ENCODE results near the gene CRACR2A. TPM values are rescaled to one million over a fixed set of nuclear protein-coding genes. Genes with fewer than 3 reads are reported as not detected.
A peak's percentile ranks its signal among the peaks of the same experiment; 100 is the strongest.

Gene CRACR2A
- total and polyA plus RNA-seq, 2 of the 8 experiments (the other 6 are each of a cell fraction or from before 2014, with no cell fraction given): 0.85 to 3.2 TPM

GRCh38 chr12:3751151-3752095 lies 1.5 kb downstream of the CRACR2A start:
- FAIRE-seq (no peak), DNase-seq (ENCODE audit: low read depth in 1 of 2, low spot score in 2 of 2) (peak in 1 of 2 experiments; percentile 13)
- 82% methylated on average over 15 of the region's 15 CpGs; no CpG with 5 or more reads in 1 of the 2 experiments for WGBS, 2 experiments (ENCODE audit: extremely low coverage in 1 of 2, insufficient coverage in 1 of 2, insufficient read length in 1 of 2, insufficient replicate concordance in 2 of 2, low coverage in 1 of 2, low lambda C conversion rate in 2 of 2, missing lambda C conversion rate in 1 of 2)
- Histone ChIP-seq H4K91ac (replicated peaks; ENCODE audit: insufficient read length, low read length) (no peak overlapping the region), H2BK15ac (ENCODE audit: low read length) (no peak overlapping the region), H3K27ac (ENCODE audit: low read depth, low read length) (no peak overlapping the region), H3K79me1 (ENCODE audit: low read depth, low read length) (no peaks in the 10 kb centered on the region), H3K4me3 (ENCODE audit: extremely low read depth in 1 of 4, insufficient read depth in 2 of 4, low read depth in 3 of 4, low read length in 4 of 4) (no peak overlapping the region), H4K20me1 (replicated peaks in 1 of 2; ENCODE audit: control insufficient read depth in 1 of 2, insufficient read depth in 2 of 2, low read length in 2 of 2) (no peaks in the 10 kb centered on the region), H3K27me3 (replicated peaks in 1 of 4; ENCODE audit: control insufficient read depth in 3 of 4, extremely low read depth in 1 of 4, insufficient read depth in 3 of 4, low read length in 3 of 4) (peaks cover 0 to 16% (median 12%) of the 10 kb centered on the region in 4 experiments; a peak in 6 of 7 replicates), H3K23ac (ENCODE audit: insufficient read length) (no peak overlapping the region), H2BK5ac (ENCODE audit: low read depth, low read length) (no peak overlapping the region), H4K5ac (ENCODE audit: insufficient read length, low read depth, low read length) (no peak overlapping the region), H3K79me2 (ENCODE audit: control insufficient read depth in 1 of 2, insufficient read depth in 2 of 2, low read length in 2 of 2) (no peaks in the 10 kb centered on the region; a peak in 1 of 4 replicates), H3K56ac (replicated peaks; ENCODE audit: insufficient read length, low read depth, low read length) (no peak overlapping the region), H3K9ac (replicated peaks in 1 of 4; ENCODE audit: extremely low read depth in 1 of 4, low read depth in 3 of 4, low read length in 3 of 4) (no peak overlapping the region), H2AK5ac (ENCODE audit: low read depth, low read length) (no peak overlapping the region), H3K9me3 (ENCODE audit: insufficient read depth in 2 of 2, low read depth in 1 of 2, low read length in 1 of 2) (no peaks in the 10 kb centered on the region), H3K4ac (replicated peaks; ENCODE audit: insufficient read length, low read depth, low read length) (no peak overlapping the region), H2AFZ (ENCODE audit: low read length) (no peak overlapping the region), H4K8ac (ENCODE audit: extremely low read depth, insufficient read depth, low read length) (no peak overlapping the region), H3K36me3 (ENCODE audit: control insufficient read depth in 2 of 4, insufficient read depth in 4 of 4, low read length in 3 of 4) (no peaks in the 10 kb centered on the region), H3K4me2 (ENCODE audit: insufficient read depth in 1 of 2, low read depth in 2 of 2, low read length in 2 of 2) (peak overlapping the region in 1 of 2 experiments; percentile 23; a peak in 1 of 4 replicates), H3K18ac (ENCODE audit: extremely low read depth, low read length) (no peak overlapping the region), H3K23me2 (ENCODE audit: low read depth, low read length) (no peaks in the 10 kb centered on the region; the same call in 1 of the 2 replicates), H3K4me1 (replicated peaks in 1 of 4; ENCODE audit: control insufficient read depth in 3 of 4, insufficient read depth in 4 of 4, low read length in 3 of 4) (peaks cover 0 to 4% (median 3%) of the 10 kb centered on the region in 4 experiments; a peak in 5 of 7 replicates), H2BK120ac (replicated peaks; ENCODE audit: low read depth, low read length) (no peak overlapping the region), H2BK12ac (ENCODE audit: low read depth, low read length) (no peak overlapping the region), H3K14ac (ENCODE audit: insufficient read length) (no peak overlapping the region), H2BK20ac (ENCODE audit: low read length) (no peak overlapping the region)
- ChIA-PET CTCF (ENCODE audit: partially characterized antibody) (interaction anchor here (0.9 to 1.1 kb wide), 3 partner anchors 17 to 438 kb away, joined by 3 read pairs; no protein-coding TSS in a partner anchor), POLR2A (ENCODE audit: partially characterized antibody) (no interaction called here)
- TF ChIP-seq, protein P1, sequence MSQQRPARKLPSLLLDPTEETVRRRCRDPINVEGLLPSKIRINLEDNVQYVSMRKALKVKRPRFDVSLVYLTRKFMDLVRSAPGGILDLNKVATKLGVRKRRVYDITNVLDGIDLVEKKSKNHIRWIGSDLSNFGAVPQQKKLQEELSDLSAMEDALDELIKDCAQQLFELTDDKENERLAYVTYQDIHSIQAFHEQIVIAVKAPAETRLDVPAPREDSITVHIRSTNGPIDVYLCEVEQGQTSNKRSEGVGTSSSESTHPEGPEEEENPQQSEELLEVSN (IDR thresholded peaks at IDR 0.05): no peak
- TF ChIP-seq EGR1 (IDR thresholded peaks at IDR 0.05; ENCODE audit: borderline replicate concordance, low read depth, low read length): no peak
